Natural killer cell (primary cell): ENCODE data around the gene DBN1. TPM values are rescaled to one million over a fixed set of nuclear protein-coding genes. Genes with fewer than 3 reads are reported as not detected.
A peak's percentile ranks its signal among the peaks of the same experiment; 100 is the strongest.

ENCODE experiments used
- ATAC-seq, 3 donors: fragments of 150-1000 bp in 2 of 3; fragments of 200-7000 bp in 1 of 3; cut with Tn5 transposase; 1 replicate in 1 of 3; 2 replicates in 2 of 3; pipeline ENCODE4 v1.10.0; 2021; ENCODE audit warnings: mild to moderate bottlenecking in 2 of 3, moderate library complexity in 2 of 3
- DNase-seq, 2 donors: peaks; one replicate each; pipeline versions ENCODE4 v3.0.0 to v3.0.0-alpha.2; 2013 to 2021; ENCODE audit warnings: mixed read lengths in 1 of 2
- H3K27ac ChIP-seq: one replicate; pipeline ENCODE4 v1.5.1; 2013; ENCODE audit warnings: mild to moderate bottlenecking, low read length
- H3K27me3 ChIP-seq: one replicate; pipeline ENCODE4 v1.6.1; 2013; ENCODE audit warnings: low read length; ENCODE audit not compliant: control insufficient read depth, insufficient read depth
- H3K36me3 ChIP-seq: one replicate; pipeline ENCODE4 v1.6.1; 2013; ENCODE audit warnings: low read length; ENCODE audit not compliant: control insufficient read depth, insufficient read depth
- H3K4me1 ChIP-seq: one replicate; pipeline ENCODE4 v1.6.1; 2013; ENCODE audit warnings: low read length; ENCODE audit not compliant: control insufficient read depth, insufficient read depth
- H3K4me3 ChIP-seq: one replicate; pipeline ENCODE4 v1.5.1; 2013; ENCODE audit warnings: low read length
- H3K9me3 ChIP-seq: one replicate; pipeline ENCODE4 v1.6.1; 2013; ENCODE audit warnings: low read length; ENCODE audit not compliant: control insufficient read depth, insufficient read depth
- H3K27ac Mint-ChIP-seq, 2 donors: one replicate each; pipeline ENCODE4 v1.8.0; 2022; ENCODE audit warnings: mild to moderate bottlenecking in 2 of 2, mixed read lengths in 2 of 2, moderate library complexity in 1 of 2
- H3K27me3 Mint-ChIP-seq, 2 donors: one replicate each; pipeline ENCODE4 v1.8.0; 2022; ENCODE audit warnings: low read depth in 2 of 2, mixed read lengths in 2 of 2
- H3K36me3 Mint-ChIP-seq: one replicate; pipeline ENCODE4 v1.8.0; 2022; ENCODE audit warnings: mixed read lengths
- H3K4me1 Mint-ChIP-seq, 2 donors: one replicate each; pipeline ENCODE4 v1.8.0; 2022; ENCODE audit warnings: mixed read lengths in 2 of 2
- H3K4me3 Mint-ChIP-seq: one replicate; pipeline ENCODE4 v1.8.0; 2022; ENCODE audit warnings: mild to moderate bottlenecking, moderate library complexity, mixed read lengths
- H3K9me3 Mint-ChIP-seq, 2 donors: one replicate each; pipeline ENCODE4 v1.8.0; 2022; ENCODE audit warnings: mixed read lengths in 2 of 2
- CTCF ChIP-seq: fragments of 200-600 bp; IDR thresholded peaks from one replicate; pipeline ENCODE4 v1.8.0; 2022; ENCODE audit warnings: antibody characterized with exemption
- WGBS: methylation state at CpG from one replicate; pipeline ENCODE4 v1.1.7; 2013; ENCODE audit warnings: missing lambda C conversion rate; ENCODE audit not compliant: insufficient coverage; 5-methylcytosine and 5-hydroxymethylcytosine counted together
- intact Hi-C: fragments of 100-400 bp; cut with micrococcal nuclease; formaldehyde crosslinking; loops from one replicate; pipeline ENCODE4 v1.14.2; 2022
- total RNA-seq, 4 donors: library from RNA; stranded (reverse); fragments of 120-200 nt in 1 of 4; gene quantifications; one replicate each; pipeline versions ENCODE4 v1.2.3 to v1.2.4, GENCODE V29; 2013 to 2022

The DBN1 gene
- total RNA-seq, 3 donors from 2014 or later (not counting 1 experiment from before 2014, with no cell fraction given) = 13.7 to 25.2 (median 15.0) TPM

- H3K4me3 Mint-ChIP-seq = no peak overlapping the region
- Histone ChIP-seq H3K4me3 (no peak overlapping the region), H3K36me3 (no peaks in the 10 kb centered on the region), H3K27ac (no peak overlapping the region), H3K9me3 (no peaks in the 10 kb centered on the region), H3K4me1 (peaks cover 42% of the 10 kb centered on the region), H3K27me3 (no peaks in the 10 kb centered on the region)
- 95% methylated on average over 20 of the region's 20 CpGs for WGBS
- H3K27me3 Mint-ChIP-seq = no peaks in the 10 kb centered on the region
- no peak for TF ChIP-seq CTCF
- DNase-seq (no peak), ATAC-seq (no peak)
- no peaks in the 10 kb centered on the region for H3K36me3 Mint-ChIP-seq
- H3K4me1 Mint-ChIP-seq = peaks cover 15 to 27% of the 10 kb centered on the region in 2 donors
- no peak overlapping the region for H3K27ac Mint-ChIP-seq
- intact Hi-C loops = loop anchor here (5.0 kb wide), 1 partner anchor 156 kb away; the partner anchor contains the start of genes PRELID1 and RAB24
- H3K9me3 Mint-ChIP-seq = no peaks in the 10 kb centered on the region
Measured at GRCh38 chr5:177457852-177458681, 15.4 kb downstream of the DBN1 start.

- intact Hi-C loops = loop anchor here (1.0 to 5.0 kb wide), 3 partner anchors 40 to 155 kb away; partner anchors contain the start of genes PDLIM7, PRELID1 and RAB24
- Histone ChIP-seq H3K9me3 (no peaks in the 10 kb centered on the region), H3K4me1 (peaks cover 39% of the 10 kb centered on the region), H3K4me3 (no peak overlapping the region), H3K27me3 (no peaks in the 10 kb centered on the region), H3K27ac (no peak overlapping the region), H3K36me3 (no peaks in the 10 kb centered on the region)
- ATAC-seq = peak; percentile 35 to 50 (median 42)
- peak overlapping the region; percentile 85 to 90 for H3K27ac Mint-ChIP-seq
- no peaks in the 10 kb centered on the region for H3K9me3 Mint-ChIP-seq
- H3K27me3 Mint-ChIP-seq = no peaks in the 10 kb centered on the region
- no peaks in the 10 kb centered on the region for H3K36me3 Mint-ChIP-seq
- H3K4me1 Mint-ChIP-seq = peaks cover 15 to 29% of the 10 kb centered on the region in 2 donors
- peak; percentile 32 for TF ChIP-seq CTCF
- DNase-seq = peak in 1 of 2 donors; percentile 81
- H3K4me3 Mint-ChIP-seq = peak overlapping the region; percentile 28
- 91% methylated on average over 18 of the region's 24 CpGs for WGBS
Measured at GRCh38 chr5:177456976-177457851, 16.2 kb downstream of the DBN1 start.

- Histone ChIP-seq H3K9me3 (no peaks in the 10 kb centered on the region), H3K27ac (no peak overlapping the region), H3K36me3 (no peaks in the 10 kb centered on the region), H3K4me3 (no peak overlapping the region), H3K4me1 (peaks cover 34% of the 10 kb centered on the region), H3K27me3 (no peaks in the 10 kb centered on the region)
- peak; percentile 55 for TF ChIP-seq CTCF
- no peak for DNase-seq
- WGBS = 34% methylated on average over 9 of the region's 12 CpGs
- H3K4me3 Mint-ChIP-seq = peak overlapping the region; percentile 86
- no peaks in the 10 kb centered on the region for H3K27me3 Mint-ChIP-seq
- H3K27ac Mint-ChIP-seq = peak overlapping the region; percentile 85 to 90
- H3K36me3 Mint-ChIP-seq = no peaks in the 10 kb centered on the region
- intact Hi-C loops = loop anchor here (1.0 to 5.0 kb wide), 3 partner anchors 41 to 154 kb away; partner anchors contain the start of genes PDLIM7, PRELID1 and RAB24
- H3K9me3 Mint-ChIP-seq = no peaks in the 10 kb centered on the region
- peaks cover 15 to 26% of the 10 kb centered on the region in 2 donors for H3K4me1 Mint-ChIP-seq
- no peak for ATAC-seq
Measured at GRCh38 chr5:177456591-177456964, 16.9 kb downstream of the DBN1 start.
